Measurements from ENCODE around the gene FAM168A.

Gene FAM168A

DNA sequence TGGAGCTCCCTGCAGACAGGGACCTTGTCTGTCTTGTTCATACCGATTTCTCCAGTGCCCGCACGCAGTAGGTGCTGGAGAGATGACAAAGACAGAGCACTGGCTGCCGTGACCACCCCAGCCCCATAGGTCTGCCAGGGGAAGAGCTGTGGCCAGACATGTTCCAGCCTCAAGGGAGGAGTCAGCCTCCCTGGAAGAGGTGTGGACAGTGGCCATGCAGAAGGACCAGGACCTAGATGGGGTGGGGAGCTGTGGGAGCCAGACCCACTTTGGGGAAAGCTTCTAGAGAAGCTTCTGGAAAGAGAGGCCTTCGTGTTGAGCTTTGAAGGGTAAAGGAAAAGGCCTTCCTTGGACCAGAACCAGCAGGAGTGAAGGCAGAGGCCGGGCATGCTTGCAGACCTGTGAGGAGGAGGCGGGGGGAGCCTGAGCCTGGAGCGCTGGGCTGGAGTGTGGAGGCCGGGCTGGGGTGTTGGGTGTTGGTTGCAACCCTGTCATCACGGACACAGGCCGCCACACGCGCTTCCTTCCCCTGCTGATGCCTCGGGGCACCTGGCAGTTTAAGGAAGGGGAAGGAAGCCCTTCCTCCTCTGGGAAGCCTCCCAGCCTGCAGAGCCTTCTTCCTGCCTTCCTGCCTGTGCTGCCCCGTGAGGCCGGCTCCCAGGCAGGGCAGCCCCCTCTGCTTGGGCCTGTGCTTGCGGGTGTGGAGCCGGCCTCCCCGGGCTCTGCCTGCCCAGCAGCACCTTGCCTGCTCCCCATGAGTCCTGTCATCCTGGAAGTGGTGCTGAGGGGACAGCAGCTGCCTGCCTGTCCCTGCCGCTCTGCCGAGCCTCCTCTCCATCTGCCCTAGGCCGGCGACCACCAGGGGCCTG lies 209.4 kb downstream of the FAM168A start:
- no peak for DNase-seq (ENCODE audit: low read depth)

DNA sequence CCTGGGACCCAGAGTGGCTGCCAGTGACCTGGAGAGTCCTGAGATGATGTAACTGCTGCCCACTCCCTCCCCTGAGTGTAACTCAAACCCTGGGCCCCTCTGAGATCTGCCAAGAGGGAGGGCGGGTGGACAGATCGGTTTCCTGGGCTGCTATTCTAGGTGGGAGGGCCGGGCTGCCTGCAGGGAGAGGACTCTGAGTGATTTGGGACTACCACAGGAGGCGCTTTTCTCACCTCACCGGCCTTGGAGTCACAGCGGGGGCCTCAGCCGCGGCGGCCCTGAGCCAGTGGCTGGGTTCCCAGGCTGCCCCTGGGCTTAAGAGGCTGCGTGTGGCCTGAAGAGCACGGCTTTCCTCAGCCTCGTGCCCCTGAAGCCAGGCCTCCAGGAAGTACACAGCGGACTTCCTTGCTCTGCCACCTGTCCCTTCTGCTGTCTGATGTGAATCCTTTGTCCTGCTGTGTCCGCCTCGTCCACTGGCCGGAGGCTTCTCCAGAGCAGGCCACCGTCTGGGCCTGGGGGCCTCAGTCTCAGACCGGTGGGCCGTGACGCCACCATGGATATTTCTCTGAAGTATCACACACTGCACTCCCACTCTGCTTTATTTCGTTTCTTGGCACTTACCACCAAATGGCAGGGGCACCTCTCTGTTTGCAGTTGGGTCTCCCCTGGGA lies 210.2 kb downstream of the FAM168A start:
- DNase-seq (ENCODE audit: low read depth): no peak

DNA sequence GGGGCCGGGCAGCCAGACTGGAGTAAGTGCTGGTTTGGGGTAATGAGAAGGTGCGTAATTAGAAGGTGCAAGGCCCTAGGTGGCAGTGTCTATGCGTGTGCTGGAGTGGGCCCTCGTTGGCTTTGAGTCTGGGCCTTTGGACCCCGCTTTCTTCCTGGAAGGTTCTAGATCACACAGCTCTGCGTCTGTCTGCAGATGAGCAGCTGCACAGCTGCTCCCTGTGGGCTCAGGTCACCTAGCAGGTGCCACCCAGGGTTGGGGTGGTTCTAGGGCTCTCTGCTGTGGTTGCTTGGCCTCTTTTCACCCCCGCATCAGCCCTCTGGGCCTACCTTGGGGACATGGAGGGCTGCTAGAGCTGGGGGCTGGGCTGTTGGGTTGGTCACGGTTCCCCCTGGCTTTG lies 211.4 kb downstream of the FAM168A start:
- no peak for DNase-seq (ENCODE audit: low read depth)

DNA sequence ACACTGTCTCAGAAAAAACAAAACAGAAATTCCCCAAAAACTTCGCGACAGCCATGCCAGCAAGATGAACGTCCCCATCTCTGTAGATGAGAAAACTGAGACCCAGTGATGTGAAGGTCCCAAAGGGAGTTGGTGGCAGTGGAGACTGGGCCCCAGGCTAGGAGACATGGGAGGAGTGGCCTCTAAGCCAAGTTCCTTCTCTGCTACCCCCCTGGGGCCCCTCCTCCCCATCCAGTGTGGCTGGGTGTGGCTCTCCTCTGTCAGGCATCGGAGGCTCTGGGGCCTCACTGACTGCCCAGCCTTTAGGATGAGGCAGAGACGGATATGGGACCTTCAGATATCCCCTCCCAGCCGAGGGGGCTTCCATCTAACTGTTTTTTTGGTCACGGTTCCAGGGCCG lies 211.9 kb downstream of the FAM168A start:
- DNase-seq (ENCODE audit: low read depth): no peak

DNA sequence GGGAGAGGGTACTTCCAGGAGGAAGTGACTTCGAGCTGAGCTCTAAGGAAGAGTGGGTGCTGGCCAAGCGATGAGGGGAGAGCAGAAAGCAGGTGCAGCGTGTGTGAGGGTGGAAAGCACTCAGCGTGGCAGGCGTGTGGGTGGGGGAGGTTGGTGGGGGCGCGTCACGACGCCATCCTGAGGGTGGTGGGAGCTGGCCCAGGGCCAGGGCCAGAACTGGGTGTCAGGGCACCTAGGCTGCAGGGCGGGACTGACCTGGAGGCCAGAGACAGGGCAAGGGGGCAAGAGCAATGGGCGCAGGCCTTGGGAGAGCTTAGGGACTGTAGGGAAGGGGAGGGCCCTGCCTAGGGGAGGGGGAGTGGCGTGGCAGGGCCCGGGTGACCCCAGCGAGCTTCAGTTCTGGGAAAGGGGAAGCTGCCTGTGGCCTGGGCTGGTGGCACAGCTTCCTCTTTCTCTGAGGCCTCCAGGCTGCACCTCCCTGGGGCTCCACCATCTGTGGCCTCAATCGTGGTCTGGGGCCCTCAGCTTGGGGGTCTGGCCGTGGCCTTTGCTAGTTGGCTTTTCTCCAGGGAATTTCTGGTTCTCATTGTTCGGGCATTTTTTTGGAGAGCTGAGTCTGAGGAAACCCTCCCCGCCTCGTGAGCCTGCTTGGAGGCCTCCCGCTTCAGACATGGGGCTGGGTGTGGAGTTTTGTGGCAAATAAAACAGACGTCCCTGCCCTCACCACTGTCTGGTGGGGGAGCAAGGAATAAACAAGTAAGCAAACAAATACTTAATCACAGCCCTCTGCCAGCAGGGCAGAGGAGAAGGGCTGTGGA lies 212.8 kb downstream of the FAM168A start:
- DNase-seq (ENCODE audit: low read depth): peak; percentile 91

DNA sequence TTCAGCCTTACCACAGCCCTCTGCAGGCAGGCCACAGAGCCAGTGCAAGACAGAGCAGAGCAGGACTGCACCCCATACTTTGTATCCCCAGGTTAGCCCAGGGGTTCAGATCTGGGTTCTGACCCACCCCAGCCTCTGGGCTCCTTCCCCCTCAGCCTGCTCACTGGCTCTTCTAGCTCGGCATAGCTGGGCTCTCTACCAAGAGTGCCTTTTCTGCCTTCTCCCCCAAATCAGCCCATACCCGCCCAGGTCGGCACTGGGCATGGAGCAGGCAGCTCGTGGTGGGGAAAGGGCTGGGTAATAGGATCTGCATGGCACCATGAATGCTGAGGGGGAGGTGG lies 213.4 kb downstream of the FAM168A start:
- no peak for DNase-seq (ENCODE audit: low read depth)

DNA sequence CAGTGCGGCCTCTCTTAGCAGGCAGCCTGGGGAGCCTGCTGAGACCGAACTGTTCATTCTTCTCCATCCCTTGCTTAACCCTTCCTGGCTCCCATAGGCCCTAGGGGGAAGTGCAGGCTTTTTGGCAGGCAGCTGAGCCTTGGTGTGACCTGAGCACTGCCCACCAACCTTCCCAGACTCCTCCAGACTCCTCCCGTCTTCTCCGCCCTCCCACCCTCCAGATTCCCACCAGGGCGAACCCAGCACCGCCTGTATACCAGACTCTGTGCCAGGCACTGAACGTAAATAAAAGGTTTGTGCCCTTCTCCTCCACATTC lies 213.8 kb downstream of the FAM168A start:
- no peak for DNase-seq (ENCODE audit: low read depth)

DNA sequence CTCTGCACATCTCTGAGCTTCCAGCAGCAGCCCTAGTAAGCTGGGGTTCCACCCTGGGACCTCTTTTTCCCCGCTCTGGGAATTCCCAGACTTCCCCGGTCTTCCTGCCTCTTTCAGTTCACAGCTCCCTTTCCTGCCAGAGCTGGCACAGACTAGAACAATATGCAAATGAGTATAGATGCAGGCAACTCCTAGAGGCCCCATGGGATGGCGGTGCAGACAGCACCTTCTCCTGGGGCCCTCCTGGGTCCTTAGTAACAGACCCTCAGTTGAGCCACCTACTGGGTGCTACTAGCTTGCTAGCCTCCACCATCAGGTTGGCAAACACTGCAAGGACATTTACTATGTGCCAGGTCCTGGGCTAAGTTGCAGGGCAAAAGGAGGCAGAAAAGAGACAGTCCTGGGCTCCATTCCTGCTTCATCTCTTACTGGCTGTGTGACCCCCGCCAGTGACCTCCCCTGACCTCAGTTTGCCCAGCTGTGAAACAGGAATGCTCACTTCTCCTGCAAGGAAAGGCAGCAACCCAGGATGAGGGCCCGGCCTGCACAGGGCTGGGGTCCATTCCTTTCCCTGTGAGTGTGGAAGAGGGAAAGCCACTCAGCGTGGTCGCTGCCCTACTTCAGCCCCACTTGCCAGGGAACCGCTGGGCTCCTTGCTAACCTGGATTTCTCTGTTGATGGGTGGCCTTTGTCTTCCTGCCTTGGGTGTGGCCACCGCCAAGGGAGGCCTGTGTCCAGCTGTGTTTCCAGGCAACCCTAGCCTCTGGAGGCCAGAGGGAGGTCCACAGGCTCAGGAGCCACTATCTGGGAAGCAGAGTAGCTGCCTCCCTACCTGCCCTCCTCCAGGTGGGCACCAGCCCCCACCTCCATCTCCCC lies 214.4 kb downstream of the FAM168A start:
- DNase-seq (ENCODE audit: low read depth): no peak

DNA sequence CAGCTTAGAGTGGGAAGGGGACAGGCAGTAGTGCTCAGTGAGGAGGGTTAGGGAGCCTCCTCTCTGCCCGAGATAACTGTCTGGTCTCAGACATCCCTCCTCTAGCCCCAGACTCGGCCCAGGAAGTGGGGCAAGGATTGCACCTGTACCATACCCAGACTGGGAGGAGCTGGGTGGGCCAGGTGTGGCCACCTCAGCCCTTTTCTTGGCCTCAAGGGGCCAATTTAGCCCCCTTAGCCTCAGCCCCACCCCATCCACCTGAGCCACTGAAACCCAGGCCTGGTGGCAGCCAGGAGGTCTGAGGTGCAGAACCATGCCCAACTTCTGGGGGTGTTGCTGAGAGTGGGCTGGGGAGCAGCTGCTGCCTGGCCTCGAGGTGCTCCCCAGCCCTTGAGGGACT lies 215.2 kb downstream of the FAM168A start:
- no peak for DNase-seq (ENCODE audit: low read depth)

DNA sequence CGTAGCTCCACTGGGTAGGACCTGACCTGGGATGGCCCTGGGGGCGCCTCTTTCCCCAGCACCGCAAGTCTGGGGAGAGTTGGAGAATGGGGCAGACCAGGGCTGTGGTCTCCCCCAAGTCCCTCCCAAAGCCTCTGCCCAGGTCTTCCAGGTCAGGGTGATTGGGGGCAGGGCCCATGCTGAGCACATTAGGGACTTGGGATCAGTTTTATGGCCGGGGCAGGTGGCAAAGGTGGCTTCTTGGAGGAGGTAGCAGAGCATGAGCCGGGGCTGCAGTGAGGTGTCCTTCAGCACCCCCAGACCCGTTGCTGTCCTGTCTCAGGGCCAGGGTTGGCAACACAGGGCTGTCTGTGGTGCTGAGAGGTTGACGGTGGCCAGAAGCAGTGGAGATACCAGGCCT lies 215.7 kb downstream of the FAM168A start:
- DNase-seq (ENCODE audit: low read depth): no peak

DNA sequence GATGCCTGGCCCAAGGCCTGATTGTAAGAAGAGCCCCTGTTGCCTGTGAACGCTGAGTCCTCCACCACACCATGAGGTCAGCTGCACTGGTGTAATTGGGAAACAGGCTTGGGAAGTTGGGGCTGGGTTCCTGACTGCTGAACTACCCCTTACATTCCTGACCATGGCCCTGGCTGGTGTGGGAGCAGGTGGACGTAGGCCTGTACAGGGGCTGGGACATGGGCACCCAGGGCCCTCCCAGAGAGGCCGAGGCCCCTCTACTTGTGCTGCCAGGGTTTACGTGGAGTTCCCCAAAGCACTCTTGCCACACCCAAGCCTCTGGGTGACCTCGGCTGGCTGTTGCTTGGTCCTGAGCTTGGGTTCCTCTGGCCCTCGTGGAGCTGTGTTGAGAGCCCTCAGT lies 216.3 kb downstream of the FAM168A start:
- DNase-seq (ENCODE audit: low read depth): no peak

DNA sequence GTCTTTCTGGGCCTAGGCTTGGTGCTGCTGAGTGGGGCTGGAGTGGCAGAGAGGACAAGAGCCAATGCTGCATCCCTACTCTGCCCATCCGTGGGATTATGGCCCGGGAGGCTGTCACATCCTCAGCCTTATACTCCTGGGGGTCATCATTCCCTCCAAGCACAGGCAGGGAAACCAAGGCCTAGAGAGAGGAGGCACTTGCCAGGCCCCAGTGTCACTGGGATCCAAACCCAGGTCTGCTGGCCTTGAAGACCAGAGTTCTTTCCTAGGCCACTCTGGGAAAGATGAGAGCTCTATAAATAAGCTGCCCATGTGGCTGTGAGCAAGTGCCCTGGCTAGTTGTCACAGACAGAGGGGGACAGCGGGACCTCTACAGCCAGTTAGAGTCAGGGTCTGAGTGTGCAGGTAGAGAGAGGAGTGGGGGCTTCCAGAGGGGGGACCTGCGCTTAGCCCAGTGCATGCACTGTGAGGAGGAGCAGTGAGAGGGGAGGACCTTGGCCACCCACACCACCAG lies 217.0 kb downstream of the FAM168A start:
- no peak for DNase-seq (ENCODE audit: low read depth)

DNA sequence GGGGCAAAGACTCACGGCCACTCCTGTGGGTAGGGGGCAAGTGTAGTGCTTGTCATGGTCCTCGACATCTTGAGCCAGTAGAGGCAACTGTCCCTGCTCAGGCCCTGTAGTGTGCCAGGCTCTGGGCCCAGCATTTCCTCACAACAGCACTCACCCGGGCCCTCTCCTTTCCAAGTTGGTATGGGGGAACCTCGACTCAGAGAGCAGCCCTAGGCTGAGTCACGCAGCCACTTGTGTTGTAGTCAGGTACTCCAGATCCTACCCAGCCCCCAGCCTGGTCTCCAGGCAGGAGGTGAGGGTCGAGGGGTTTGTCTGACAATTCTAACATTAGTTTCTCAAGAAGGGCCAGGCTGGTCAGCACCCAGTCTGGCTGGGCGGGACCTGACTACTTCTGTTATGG lies 217.6 kb downstream of the FAM168A start:
- no peak for DNase-seq (ENCODE audit: low read depth)

DNA sequence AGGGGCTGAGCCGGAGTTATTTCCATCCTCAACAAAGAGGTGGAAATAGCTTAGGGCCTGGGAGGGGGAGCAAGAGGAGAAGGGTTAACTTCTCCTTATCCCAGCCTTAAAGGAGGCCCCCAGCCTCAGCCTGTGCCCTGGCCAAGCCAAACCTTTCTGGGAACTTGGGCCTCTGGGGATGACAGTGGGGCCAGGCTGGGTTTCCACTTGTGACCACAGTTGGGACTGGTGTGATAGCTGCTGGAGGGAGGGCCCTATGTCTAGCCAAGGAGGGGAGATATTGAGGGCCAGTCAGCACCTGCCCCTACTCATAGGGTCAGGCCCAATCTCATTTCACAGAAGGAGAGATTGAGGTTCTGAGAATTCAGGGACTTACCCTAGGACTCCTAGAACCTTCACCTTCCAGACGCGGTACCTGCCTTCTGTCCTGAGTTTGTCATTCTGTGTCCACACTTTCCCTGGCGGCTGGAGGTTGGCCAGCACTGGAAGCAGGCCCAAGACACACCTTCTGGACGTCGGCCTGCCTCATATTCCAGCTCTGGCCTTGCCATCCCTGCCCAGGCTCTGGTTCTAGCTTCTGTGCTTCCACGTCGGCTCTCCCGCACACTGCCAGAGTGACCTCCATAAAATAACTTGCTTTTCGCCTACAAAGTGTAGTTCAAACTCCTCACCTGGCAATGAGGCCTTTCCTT lies 218.6 kb downstream of the FAM168A start:
- no peak for DNase-seq (ENCODE audit: low read depth)

DNA sequence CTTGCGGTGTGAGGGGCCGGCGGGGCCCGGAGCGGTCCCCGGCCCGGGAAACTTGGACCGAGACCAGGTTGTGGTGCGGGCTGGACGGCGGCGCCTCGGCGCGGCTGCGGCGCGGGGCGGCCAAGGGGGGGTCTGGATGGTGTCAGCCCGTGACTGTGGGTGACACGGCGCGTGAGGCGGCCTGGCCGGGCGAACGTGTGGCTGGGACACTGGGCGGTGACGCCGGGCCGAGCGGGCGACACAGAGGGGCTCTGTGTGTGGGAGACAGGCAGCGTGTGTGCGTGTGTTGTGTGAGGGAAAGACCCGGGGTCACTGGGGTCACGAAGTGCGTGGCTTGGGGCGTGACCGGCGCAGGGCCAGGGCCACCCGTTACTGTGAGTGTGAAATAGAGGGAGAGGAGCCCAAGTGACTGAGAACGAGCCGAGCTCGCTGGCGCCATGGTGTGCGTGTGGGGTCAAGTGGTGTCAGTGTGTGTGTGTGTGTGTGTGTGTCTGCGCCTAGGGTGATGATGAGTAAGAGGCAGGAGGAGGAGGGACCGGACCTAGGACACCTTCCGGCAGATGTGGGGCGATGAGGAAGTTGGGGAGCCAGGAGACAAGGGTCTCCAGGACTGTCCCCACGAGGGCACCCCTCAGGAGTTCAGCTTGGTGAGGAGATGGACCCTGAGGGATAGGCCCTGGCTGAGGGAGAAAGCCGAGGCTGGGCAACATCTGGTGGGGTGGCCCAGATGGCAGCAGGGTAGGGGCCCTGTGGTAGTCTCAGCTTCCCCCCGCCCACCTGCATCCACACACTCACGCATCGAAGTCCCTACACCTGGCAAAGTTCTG lies 220.9 kb downstream of the FAM168A start:
- DNase-seq (ENCODE audit: low read depth): peak; percentile 89

DNA sequence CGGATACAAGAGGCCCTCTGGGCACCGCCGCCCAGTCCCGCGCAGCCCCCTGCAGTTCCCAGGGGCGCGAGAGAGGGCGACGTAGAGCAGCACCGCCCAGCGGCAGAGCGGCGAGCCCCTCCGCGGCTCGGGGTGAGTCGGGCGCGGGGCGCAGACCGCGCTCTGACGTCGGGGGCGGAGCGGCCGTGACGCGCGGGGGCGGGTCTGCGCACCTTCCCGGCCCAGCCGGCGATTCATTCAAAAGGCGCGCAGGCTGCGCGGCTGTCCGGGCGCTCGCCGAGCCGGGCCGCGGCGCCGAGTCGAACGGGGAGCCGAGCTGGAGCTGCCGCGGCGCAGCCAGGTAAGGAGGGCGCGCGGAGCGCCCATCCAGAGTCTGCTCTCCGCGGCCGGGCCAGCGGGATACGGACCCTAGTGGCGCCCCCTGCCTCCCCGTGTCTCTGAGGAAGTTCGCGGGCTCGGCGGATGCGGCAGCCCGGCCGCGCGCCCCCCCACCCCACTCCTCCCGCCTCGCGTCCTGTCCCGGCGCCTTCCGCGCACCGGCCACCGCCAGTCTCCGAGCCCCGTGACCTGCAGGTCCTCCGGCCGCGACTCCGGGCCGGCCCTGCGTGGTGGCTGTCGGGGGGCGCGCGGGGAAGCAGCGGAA lies 221.6 kb downstream of the FAM168A start, which contains the start of gene RELT:
RELT (plus strand) TSS at position 240 of the 643 bp plus-strand sequence. CDS start 12,738 bp downstream, outside the sequence.
- peak; percentile 86 for DNase-seq (ENCODE audit: low read depth)

DNA sequence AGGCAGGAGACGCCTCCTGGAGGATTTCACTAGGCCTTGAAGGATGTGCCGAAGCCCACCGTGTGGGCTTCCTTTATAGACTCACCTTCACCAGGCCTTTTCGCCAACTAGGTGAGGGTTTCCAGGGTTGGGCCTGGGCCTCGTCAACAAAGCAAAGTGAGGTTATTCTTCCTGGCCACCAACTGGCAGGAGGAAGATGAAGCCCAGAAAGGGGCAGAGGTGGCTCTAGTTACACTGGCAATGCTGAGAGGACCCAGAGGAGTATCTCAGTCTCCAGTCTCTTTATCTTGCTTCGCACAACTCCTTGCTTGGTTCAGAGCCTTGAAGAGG lies 222.1 kb downstream of the FAM168A start:
- no peak for DNase-seq (ENCODE audit: low read depth)

DNA sequence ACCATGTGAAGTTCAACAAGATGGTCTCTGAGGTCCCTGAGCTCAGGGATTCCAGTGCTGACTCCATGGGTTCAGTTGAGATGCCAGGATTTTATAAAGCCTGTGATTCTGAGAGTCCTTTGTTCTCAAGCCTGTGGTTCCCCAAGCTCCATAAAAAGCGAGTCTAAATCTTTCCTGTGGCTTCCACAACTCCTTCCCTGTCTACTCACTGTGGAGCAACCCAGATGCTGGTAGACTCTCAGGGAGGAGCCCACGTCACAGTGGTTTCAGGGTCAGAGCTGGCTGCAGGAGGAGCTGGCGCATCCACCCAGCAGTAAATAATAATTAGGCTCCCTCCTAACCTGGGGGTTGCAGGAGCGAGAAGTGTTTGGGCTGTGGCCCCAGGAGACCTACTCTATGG lies 223.8 kb downstream of the FAM168A start:
- no peak for DNase-seq (ENCODE audit: low read depth)

DNA sequence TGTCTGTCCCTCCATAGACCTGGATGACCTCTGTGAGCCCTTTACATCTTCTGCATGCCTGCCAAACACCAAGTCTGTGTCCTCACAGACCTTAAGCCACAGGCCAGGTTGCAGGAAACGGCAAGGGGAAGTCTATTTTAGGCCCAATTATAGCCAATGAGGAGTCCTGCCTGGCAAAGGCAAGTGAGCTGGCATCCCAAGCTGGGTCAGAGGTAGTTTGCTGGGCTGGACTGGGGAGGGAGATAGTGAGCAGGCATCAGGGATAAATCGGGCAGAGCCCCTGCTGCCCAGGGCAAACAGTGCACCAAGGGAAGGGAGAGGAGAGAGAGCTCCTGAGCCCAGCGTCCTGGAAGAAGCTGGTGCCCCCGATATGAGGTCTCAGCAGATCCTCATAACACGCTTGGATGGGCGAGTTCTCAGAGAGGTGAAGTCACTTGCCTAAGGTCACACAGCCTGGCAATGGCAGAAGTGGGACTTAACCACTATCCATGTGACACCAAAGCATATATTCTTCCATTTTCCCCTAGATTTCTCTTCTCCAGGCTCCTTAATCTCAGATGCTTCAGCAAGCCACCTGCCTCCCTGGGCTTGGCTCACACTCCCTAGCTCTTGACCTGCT lies 225.4 kb downstream of the FAM168A start:
- DNase-seq (ENCODE audit: low read depth): no peak
